Measurements from ENCODE around the gene FBXW9.

GRCh38 chr19:12669270-12670158 lies 26.9 kb downstream of the FBXW9 start:
- TF ChIP-seq, protein P1, sequence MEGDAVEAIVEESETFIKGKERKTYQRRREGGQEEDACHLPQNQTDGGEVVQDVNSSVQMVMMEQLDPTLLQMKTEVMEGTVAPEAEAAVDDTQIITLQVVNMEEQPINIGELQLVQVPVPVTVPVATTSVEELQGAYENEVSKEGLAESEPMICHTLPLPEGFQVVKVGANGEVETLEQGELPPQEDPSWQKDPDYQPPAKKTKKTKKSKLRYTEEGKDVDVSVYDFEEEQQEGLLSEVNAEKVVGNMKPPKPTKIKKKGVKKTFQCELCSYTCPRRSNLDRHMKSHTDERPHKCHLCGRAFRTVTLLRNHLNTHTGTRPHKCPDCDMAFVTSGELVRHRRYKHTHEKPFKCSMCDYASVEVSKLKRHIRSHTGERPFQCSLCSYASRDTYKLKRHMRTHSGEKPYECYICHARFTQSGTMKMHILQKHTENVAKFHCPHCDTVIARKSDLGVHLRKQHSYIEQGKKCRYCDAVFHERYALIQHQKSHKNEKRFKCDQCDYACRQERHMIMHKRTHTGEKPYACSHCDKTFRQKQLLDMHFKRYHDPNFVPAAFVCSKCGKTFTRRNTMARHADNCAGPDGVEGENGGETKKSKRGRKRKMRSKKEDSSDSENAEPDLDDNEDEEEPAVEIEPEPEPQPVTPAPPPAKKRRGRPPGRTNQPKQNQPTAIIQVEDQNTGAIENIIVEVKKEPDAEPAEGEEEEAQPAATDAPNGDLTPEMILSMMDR (IDR thresholded peaks at IDR 0.05; ENCODE audit: insufficient read depth, low read length, poor library complexity, severe bottlenecking) = no peak
- TF ChIP-seq EZH2phosphoT487 (conservative IDR thresholded peaks at IDR 0.05; ENCODE audit: low read length) = no peak
